HCT116 (cell line): ENCODE results near the gene TCFL5. TPM values are rescaled to one million over a fixed set of nuclear protein-coding genes. Genes with fewer than 3 reads are reported as not detected.

ENCODE experiments used
- ATAC-seq: fragments of 200-7000 bp; cut with Tn5 transposase; 2 replicates; pipeline ENCODE4 v1.9.1; 2020; ENCODE audit warnings: mild to moderate bottlenecking, moderate library complexity
- BruUV-seq: library from RNA; stranded (reverse); fragments of 400-500 nt; replicated peaks from 2 replicates; lab custom pipeline; 2021; lab: Mats Ljungman, UMichigan
- CTCF ChIA-PET: fragments of 300-600 bp; sonication (Branson Sonifier 250); formaldehyde crosslinking; loops from one replicate; lab custom pipeline; 2021; ENCODE audit warnings: antibody characterized with exemption; lab: Charles Lee
- POLR2A ChIA-PET: fragments of 300-600, 350-600 bp; sonication (Branson Sonifier 250); formaldehyde crosslinking; loops from one replicate; lab custom pipeline; 2021; ENCODE audit warnings: antibody characterized with exemption; lab: Charles Lee
- RAD21 ChIA-PET, 2 experiments: fragments of 300-600 bp; sonication (Branson Sonifier 250); formaldehyde crosslinking; loops; one replicate each; lab custom pipeline; 2023; ENCODE audit warnings: low total read pairs in 2 of 2; ENCODE audit not compliant: uncharacterized antibody in 2 of 2, unreplicated experiment in 2 of 2, low non-redundant PET in 1 of 2; lab: Charles Lee
- DNase-seq: peaks from one replicate; pipeline ENCODE4 v3.0.0-alpha.2; 2010; ENCODE audit warnings: low read depth, low spot score
- H2AFZ ChIP-seq: fragments of 200-600 bp; shearing (Covaris generic), sonication (generic); 2 replicates; pipeline ENCODE4 v1.6.1; 2017; ENCODE audit warnings: low read depth, mixed run types, mixed read lengths, antibody characterized with exemption, low read length; ENCODE audit not compliant: poor library complexity, severe bottlenecking
- H3K27ac ChIP-seq: 2 replicates; pipeline ENCODE4 v1.5.1; 2012; ENCODE audit warnings: low read depth, low read length
- H3K27me3 ChIP-seq: fragments of 200-600 bp; sonication (generic); 2 replicates; pipeline ENCODE4 v1.6.1; 2016; ENCODE audit warnings: mixed run types, low read length, mixed read lengths; ENCODE audit not compliant: insufficient read depth
- H3K36me3 ChIP-seq, 2 experiments: fragments of 200-500 bp in 1 of 2; fragments of 200-600 bp in 1 of 2; sonication (Bioruptor generic) in 1 of 2; sonication (generic) in 1 of 2; 2 replicates each; pipeline versions ENCODE4 v1.5.1 to v1.6.1; 2014 to 2016; ENCODE audit warnings: low read length in 2 of 2, inconsistent platforms in 1 of 2, mixed read lengths in 1 of 2, mixed run types in 1 of 2; ENCODE audit not compliant: insufficient read depth in 2 of 2, control insufficient read depth in 1 of 2
- H3K4me1 ChIP-seq, 2 experiments: fragments of 200-600 bp in 1 of 2; sonication (generic) in 1 of 2; 2 replicates each; pipeline versions ENCODE4 v1.5.1 to v1.6.1; 2012 to 2017; ENCODE audit warnings: low read length in 2 of 2, inconsistent platforms in 1 of 2, mild to moderate bottlenecking in 1 of 2, mixed read lengths in 1 of 2, mixed run types in 1 of 2, moderate library complexity in 1 of 2; ENCODE audit not compliant: insufficient read depth in 2 of 2, control insufficient read depth in 1 of 2
- H3K4me2 ChIP-seq: fragments of 200-600 bp; sonication (generic); 2 replicates; pipeline ENCODE4 v1.6.1; 2017; ENCODE audit warnings: mixed run types, low read length, mixed read lengths
- H3K4me3 ChIP-seq, 2 experiments: fragments of 200-600 bp in 1 of 2; sonication (generic) in 1 of 2; replicated peaks in 1 of 2; 2 replicates each; pipeline ENCODE4 v1.5.1; 2011 to 2016; ENCODE audit warnings: low read length in 2 of 2, control low read depth in 1 of 2, low read depth in 1 of 2, mild to moderate bottlenecking in 1 of 2, mixed read lengths in 1 of 2, mixed run types in 1 of 2
- H3K79me2 ChIP-seq: fragments of 200-600 bp; sonication (generic); 2 replicates; pipeline ENCODE4 v1.6.1; 2017; ENCODE audit warnings: mild to moderate bottlenecking, mixed run types, low read length, moderate library complexity, mixed read lengths; ENCODE audit not compliant: insufficient read depth
- H3K9ac ChIP-seq: fragments of 200-600 bp; sonication (generic); 2 replicates; pipeline ENCODE4 v1.6.1; 2016; ENCODE audit warnings: low read length, mixed read lengths
- H3K9me2 ChIP-seq: fragments of 200-600 bp; sonication (generic), shearing (Covaris generic); 2 replicates; pipeline ENCODE4 v1.6.1; 2017; ENCODE audit warnings: mixed run types, mild to moderate bottlenecking, moderate library complexity; ENCODE audit not compliant: insufficient read depth
- H3K9me3 ChIP-seq, 2 experiments: fragments of 200-500 bp in 1 of 2; fragments of 200-600 bp in 1 of 2; sonication (Bioruptor generic) in 1 of 2; sonication (generic) in 1 of 2; 2 replicates each; pipeline ENCODE4 v1.6.1; 2014 to 2017; ENCODE audit warnings: low read length in 2 of 2, mixed read lengths in 2 of 2, inconsistent platforms in 1 of 2, low read depth in 1 of 2, mild to moderate bottlenecking in 1 of 2, mixed run types in 1 of 2, moderate library complexity in 1 of 2; ENCODE audit not compliant: control insufficient read depth in 1 of 2, insufficient read depth in 1 of 2
- H4K20me1 ChIP-seq: fragments of 200-600 bp; sonication (generic), shearing (Covaris generic); 2 replicates; pipeline ENCODE4 v1.6.1; 2017; ENCODE audit warnings: mixed run types, mild to moderate bottlenecking, moderate library complexity; ENCODE audit not compliant: insufficient read depth
- CBX3 ChIP-seq: IDR thresholded peaks from 2 replicates; pipeline ENCODE4 v1.6.1; 2012; ENCODE audit warnings: low read depth
- CEBPB ChIP-seq: IDR thresholded peaks from 2 replicates; pipeline ENCODE4 v1.6.1; 2012; ENCODE audit warnings: low read depth
- EGR1 ChIP-seq: IDR thresholded peaks from 2 replicates; pipeline ENCODE4 v1.6.1; 2012; ENCODE audit warnings: low read depth
- EZH2 ChIP-seq: fragments of 200-600 bp; sonication (generic); IDR thresholded peaks from 2 replicates; pipeline ENCODE4 v1.6.1; 2017; ENCODE audit warnings: antibody characterized with exemption, mixed run types
- EZH2phosphoT487 ChIP-seq: fragments of 200-600 bp; IDR thresholded peaks from 2 replicates; pipeline ENCODE4 v1.6.1; 2018; ENCODE audit warnings: antibody characterized with exemption, borderline replicate concordance
- FOSL1 ChIP-seq: IDR thresholded peaks from 2 replicates; pipeline ENCODE4 v1.6.1; 2012; ENCODE audit warnings: low read depth
- POLR2A ChIP-seq: IDR thresholded peaks from 2 replicates; pipeline ENCODE4 v1.7.0; 2011; ENCODE audit warnings: borderline replicate concordance; ENCODE audit not compliant: insufficient read depth, insufficient read length; ENCODE audit errors: extremely low read depth
- ZFX ChIP-seq: fragments of 450-650 bp; IDR thresholded peaks from 2 replicates; pipeline ENCODE4 v1.6.1; 2017
- ZNF274 ChIP-seq: fragments of 200-500 bp; sonication (Bioruptor generic); IDR thresholded peaks from 2 replicates; pipeline ENCODE4 v1.6.1; 2014; ENCODE audit warnings: mild to moderate bottlenecking, low read depth, low read length, inconsistent platforms
- intact Hi-C: fragments of 100-400 bp; cut with micrococcal nuclease; formaldehyde crosslinking; loops from 2 replicates; pipeline ENCODE4 v1.10.0; 2022
- total RNA-seq: library from RNA; stranded (reverse); gene quantifications from one replicate; pipeline ENCODE4 v1.2.1, GENCODE V29; 2021; ENCODE audit not compliant: unreplicated experiment
- TF ChIP-seq, protein P1 (sequence below): IDR thresholded peaks from 2 replicates; pipeline ENCODE4 v1.6.1; 2011; ENCODE audit warnings: mild to moderate bottlenecking, low read length, moderate library complexity; ENCODE audit not compliant: insufficient replicate concordance; ENCODE audit errors: extremely low read depth
- TF ChIP-seq, protein P2 (sequence below): IDR thresholded peaks from 2 replicates; pipeline ENCODE4 v1.6.1; 2012
- TF ChIP-seq, protein P3 (sequence below), 3 experiments: fragments of 200-600 bp in 1 of 3; sonication (generic) in 1 of 3; IDR thresholded peaks in 2 of 3; conservative IDR thresholded peaks in 1 of 3; 2 replicates each; pipeline ENCODE4 v1.5.1; 2012 to 2017; ENCODE audit warnings: low read depth in 2 of 3, low read length in 2 of 3, antibody characterized with exemption in 1 of 3, borderline replicate concordance in 1 of 3, control low read depth in 1 of 3, mild to moderate bottlenecking in 1 of 3, mixed read lengths in 1 of 3, mixed run types in 1 of 3, moderate library complexity in 1 of 3; ENCODE audit not compliant: insufficient read depth in 1 of 3
- TF ChIP-seq, protein P4 (sequence below): IDR thresholded peaks from 2 replicates; pipeline ENCODE4 v1.6.1; 2012; ENCODE audit warnings: low read depth

TCFL5 gene
- total RNA-seq, 1 experiment from 2014 or later, result 20.4 TPM

DNA sequence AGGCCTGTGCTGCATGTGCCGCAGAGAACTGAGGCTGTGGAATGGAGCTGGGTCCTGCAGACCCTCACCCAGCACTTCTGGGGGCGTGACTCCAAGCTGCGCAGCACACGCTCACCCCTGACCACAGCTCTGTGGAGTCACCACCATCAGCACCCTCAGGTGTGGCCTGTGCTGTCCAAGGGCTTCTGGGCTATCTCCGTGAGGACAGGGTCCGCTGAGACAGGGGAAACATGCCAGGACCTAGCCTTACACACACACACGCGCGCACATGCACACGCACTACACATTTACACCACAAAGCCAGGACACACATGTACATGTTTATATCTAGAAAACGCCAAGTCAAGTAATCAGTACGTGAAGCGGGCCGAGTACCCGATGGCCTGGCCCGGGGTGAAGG, 26.8 kb upstream of the TCFL5 start:
- CTCF ChIA-PET, result no interaction called here
- TF ChIP-seq, protein P1, sequence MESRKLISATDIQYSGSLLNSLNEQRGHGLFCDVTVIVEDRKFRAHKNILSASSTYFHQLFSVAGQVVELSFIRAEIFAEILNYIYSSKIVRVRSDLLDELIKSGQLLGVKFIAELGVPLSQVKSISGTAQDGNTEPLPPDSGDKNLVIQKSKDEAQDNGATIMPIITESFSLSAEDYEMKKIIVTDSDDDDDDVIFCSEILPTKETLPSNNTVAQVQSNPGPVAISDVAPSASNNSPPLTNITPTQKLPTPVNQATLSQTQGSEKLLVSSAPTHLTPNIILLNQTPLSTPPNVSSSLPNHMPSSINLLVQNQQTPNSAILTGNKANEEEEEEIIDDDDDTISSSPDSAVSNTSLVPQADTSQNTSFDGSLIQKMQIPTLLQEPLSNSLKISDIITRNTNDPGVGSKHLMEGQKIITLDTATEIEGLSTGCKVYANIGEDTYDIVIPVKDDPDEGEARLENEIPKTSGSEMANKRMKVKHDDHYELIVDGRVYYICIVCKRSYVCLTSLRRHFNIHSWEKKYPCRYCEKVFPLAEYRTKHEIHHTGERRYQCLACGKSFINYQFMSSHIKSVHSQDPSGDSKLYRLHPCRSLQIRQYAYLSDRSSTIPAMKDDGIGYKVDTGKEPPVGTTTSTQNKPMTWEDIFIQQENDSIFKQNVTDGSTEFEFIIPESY, result no peak
- no peak for TF ChIP-seq CEBPB
- TF ChIP-seq ZFX, result no peak
- TF ChIP-seq FOSL1, result no peak
- Histone ChIP-seq H3K27ac (no peak overlapping the region), H3K9me2 (no peaks in the 10 kb centered on the region), H4K20me1 (no peaks in the 10 kb centered on the region), H3K4me1 (no peaks in the 10 kb centered on the region), H2AFZ (no peak overlapping the region), H3K9me3 (no peaks in the 10 kb centered on the region), H3K4me2 (no peak overlapping the region), H3K36me3 (peaks cover 35 to 44% of the 10 kb centered on the region in 2 experiments), H3K4me3 (no peak overlapping the region), H3K27me3 (no peaks in the 10 kb centered on the region), H3K79me2 (no peaks in the 10 kb centered on the region), H3K9ac (no peak overlapping the region)
- RAD21 ChIA-PET, result no interaction called here
- intact Hi-C loops, result no loop called here
- no TSS peak for BruUV-seq
- ATAC-seq (no peak), DNase-seq (no peak)
- POLR2A ChIA-PET, result no interaction called here

DNA sequence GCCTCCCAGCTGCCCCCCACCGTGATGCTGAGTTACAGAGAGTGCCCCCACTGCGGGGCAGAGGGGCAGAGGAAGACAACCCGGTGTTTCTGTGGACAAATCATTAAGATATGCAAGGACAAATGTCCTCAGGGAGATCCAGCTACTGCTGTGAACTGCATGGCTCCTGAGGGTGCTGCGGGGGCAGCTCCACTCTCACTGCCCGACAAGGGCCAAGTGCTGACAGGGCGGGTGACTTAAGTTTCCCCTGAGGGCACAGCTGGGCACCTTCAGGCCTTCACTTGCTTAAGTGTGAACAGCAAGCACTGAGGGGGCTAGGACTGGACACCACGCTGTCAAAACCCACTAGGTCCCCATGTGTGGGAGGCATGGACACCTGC, 26.2 kb upstream of the TCFL5 start:
- ChIA-PET RAD21 (no interaction called here), POLR2A (interaction anchor here (1.1 kb wide), 1 partner anchor 12 kb away, joined by 3 read pairs; no protein-coding TSS in a partner anchor), CTCF (interaction anchor here (2.0 kb wide), 1 partner anchor 12 kb away, joined by 5 read pairs; no protein-coding TSS in a partner anchor)
- no peak for DNase-seq
- ATAC-seq, result no peak
- Histone ChIP-seq H3K27ac (no peak overlapping the region), H3K4me1 (no peaks in the 10 kb centered on the region), H3K36me3 (peaks cover 29 to 38% of the 10 kb centered on the region in 2 experiments), H3K9me2 (no peaks in the 10 kb centered on the region), H3K79me2 (no peaks in the 10 kb centered on the region), H3K27me3 (no peaks in the 10 kb centered on the region), H3K9me3 (no peaks in the 10 kb centered on the region), H3K4me3 (no peak overlapping the region), H3K9ac (no peak overlapping the region), H4K20me1 (no peaks in the 10 kb centered on the region), H2AFZ (no peak overlapping the region), H3K4me2 (no peak overlapping the region)
- intact Hi-C loops, result no loop called here
- no TSS peak for BruUV-seq
- TF ChIP-seq EGR1, result no peak
- no peak for TF ChIP-seq FOSL1
- TF ChIP-seq EZH2phosphoT487, result no peak
- TF ChIP-seq, protein P2, sequence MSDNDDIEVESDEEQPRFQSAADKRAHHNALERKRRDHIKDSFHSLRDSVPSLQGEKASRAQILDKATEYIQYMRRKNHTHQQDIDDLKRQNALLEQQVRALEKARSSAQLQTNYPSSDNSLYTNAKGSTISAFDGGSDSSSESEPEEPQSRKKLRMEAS, result no peak
- TF ChIP-seq CBX3, result no peak
- no peak for TF ChIP-seq POLR2A
- no peak for TF ChIP-seq ZFX
- TF ChIP-seq, protein P3, sequence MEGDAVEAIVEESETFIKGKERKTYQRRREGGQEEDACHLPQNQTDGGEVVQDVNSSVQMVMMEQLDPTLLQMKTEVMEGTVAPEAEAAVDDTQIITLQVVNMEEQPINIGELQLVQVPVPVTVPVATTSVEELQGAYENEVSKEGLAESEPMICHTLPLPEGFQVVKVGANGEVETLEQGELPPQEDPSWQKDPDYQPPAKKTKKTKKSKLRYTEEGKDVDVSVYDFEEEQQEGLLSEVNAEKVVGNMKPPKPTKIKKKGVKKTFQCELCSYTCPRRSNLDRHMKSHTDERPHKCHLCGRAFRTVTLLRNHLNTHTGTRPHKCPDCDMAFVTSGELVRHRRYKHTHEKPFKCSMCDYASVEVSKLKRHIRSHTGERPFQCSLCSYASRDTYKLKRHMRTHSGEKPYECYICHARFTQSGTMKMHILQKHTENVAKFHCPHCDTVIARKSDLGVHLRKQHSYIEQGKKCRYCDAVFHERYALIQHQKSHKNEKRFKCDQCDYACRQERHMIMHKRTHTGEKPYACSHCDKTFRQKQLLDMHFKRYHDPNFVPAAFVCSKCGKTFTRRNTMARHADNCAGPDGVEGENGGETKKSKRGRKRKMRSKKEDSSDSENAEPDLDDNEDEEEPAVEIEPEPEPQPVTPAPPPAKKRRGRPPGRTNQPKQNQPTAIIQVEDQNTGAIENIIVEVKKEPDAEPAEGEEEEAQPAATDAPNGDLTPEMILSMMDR (IDR thresholded peaks at IDR 0.05 in 2 of 3, conservative IDR thresholded peaks at IDR 0.05 in 1 of 3; ENCODE audit: borderline replicate concordance in 1 of 3, insufficient read depth in 1 of 3, low read depth in 2 of 3, low read length in 2 of 3), result no peak
- TF ChIP-seq ZNF274, result no peak
- TF ChIP-seq EZH2, result no peak
- TF ChIP-seq, protein P4, sequence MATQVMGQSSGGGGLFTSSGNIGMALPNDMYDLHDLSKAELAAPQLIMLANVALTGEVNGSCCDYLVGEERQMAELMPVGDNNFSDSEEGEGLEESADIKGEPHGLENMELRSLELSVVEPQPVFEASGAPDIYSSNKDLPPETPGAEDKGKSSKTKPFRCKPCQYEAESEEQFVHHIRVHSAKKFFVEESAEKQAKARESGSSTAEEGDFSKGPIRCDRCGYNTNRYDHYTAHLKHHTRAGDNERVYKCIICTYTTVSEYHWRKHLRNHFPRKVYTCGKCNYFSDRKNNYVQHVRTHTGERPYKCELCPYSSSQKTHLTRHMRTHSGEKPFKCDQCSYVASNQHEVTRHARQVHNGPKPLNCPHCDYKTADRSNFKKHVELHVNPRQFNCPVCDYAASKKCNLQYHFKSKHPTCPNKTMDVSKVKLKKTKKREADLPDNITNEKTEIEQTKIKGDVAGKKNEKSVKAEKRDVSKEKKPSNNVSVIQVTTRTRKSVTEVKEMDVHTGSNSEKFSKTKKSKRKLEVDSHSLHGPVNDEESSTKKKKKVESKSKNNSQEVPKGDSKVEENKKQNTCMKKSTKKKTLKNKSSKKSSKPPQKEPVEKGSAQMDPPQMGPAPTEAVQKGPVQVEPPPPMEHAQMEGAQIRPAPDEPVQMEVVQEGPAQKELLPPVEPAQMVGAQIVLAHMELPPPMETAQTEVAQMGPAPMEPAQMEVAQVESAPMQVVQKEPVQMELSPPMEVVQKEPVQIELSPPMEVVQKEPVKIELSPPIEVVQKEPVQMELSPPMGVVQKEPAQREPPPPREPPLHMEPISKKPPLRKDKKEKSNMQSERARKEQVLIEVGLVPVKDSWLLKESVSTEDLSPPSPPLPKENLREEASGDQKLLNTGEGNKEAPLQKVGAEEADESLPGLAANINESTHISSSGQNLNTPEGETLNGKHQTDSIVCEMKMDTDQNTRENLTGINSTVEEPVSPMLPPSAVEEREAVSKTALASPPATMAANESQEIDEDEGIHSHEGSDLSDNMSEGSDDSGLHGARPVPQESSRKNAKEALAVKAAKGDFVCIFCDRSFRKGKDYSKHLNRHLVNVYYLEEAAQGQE, result no peak
